HEK293T (cell line): Measurements from ENCODE around the gene CDSN.

Source experiments
- ELF4 ChIP-seq: fragments of 450-650 bp; IDR thresholded peaks from 2 replicates; pipeline ENCODE4 v1.6.1; 2017; ENCODE audit warnings: antibody characterized with exemption
- FOXM1 ChIP-seq: fragments of 450-650 bp; IDR thresholded peaks from 2 replicates; pipeline ENCODE4 v1.6.1; 2017; ENCODE audit warnings: mild to moderate bottlenecking, borderline replicate concordance
- SP1 ChIP-seq: fragments of 450-650 bp; IDR thresholded peaks from 2 replicates; pipeline ENCODE4 v1.6.1; 2017
- SUZ12 ChIP-seq: fragments of 450-650 bp; IDR thresholded peaks from 2 replicates; pipeline ENCODE4 v1.6.1; 2016; ENCODE audit warnings: mild to moderate bottlenecking

DNA sequence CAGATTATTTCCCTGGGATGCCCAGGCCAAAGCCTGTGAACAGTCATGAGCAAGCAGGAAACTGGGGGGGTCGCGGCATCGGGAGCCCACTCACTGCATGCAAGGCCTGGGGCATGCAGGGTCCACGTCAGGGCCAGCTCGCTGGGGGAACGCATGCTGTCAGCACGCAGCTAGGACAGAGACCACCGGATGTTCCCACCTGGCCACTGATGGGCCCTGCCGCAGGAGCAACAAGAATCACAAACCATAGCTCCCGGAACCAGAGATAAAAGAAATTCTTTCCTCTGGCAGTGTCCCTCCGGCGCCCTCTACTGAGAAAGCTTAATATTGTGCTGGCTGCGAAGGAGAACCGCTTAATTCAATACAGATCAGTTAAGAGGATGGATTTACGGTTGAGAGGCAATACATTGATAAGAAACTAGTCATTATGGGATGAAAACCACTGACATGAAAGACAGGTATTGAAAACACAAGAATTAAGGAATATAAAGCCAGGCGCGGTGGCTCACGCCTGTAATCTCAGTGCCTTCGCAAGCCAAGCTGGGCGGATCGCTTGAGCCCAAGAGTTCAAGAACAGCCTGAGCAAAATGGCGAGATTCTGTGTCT is 40.5 kb downstream of the CDSN start:
- TF ChIP-seq SUZ12 (no peak), SP1 (no peak), FOXM1 (no peak), ELF4 (no peak)
